ENCODE measurements around the gene SUPV3L1.

Gene SUPV3L1

GRCh38 chr10:69220507-69220906, 40.5 kb downstream of the SUPV3L1 start:
- no peaks in the 10 kb centered on the region for H3K36me3 ChIP-seq
- no peak overlapping the region for H3K4me3 ChIP-seq (ENCODE audit: low read depth, low read length)
- H3K27me3 ChIP-seq (ENCODE audit: insufficient read depth, low read depth, severe bottlenecking): no peaks in the 10 kb centered on the region
- no peak for DNase-seq
- no peak overlapping the region for H3K27ac ChIP-seq
- H3K9me3 ChIP-seq (ENCODE audit: severe bottlenecking): no peaks in the 10 kb centered on the region
- TF ChIP-seq CTCF (IDR thresholded peaks at IDR 0.05; ENCODE audit: low read depth, low read length): no peak

DNA sequence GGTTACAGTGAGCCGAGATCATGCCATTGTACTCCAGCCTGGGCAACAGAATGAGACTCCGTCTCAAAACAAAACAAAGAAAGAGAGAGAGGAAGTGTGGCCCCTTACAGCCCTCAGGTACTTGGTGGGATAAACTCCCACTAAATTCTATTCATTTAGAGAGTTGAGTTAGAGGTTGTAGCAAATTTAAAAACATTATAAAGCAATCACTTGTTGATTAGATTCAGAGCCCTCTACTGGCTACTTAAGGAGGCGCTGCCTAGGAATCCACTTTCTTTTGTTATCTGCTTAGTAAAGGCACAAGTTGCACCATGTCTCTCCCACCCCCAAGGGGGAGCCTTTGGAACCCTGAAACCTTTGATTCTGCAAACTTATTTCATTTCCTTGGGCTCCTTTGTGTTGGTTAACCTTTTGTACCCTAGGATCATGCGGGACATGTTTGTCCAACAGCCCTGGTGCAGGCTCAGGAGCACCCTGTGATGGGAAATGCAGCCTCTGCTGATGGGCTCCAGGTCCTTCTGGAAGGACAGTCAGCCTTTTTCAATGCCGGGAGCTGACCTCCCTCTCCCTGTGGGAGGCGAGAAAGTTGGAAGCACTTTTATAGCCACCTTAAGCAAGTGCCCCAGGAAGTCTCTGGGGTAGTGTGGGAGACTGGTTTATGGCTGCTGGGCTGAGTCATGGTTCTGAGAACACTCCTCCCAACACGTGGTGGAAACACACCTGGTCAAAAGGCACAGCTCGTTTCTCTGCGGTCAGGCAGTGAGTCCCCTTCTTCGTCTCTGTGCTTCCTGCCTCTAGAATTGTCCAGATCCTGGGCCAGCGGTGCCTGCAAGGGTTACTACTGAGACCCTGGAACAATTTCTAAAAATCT, 42.4 kb downstream of the SUPV3L1 start:
- peak; percentile 59 for DNase-seq
- Histone ChIP-seq H3K4me3 (ENCODE audit: low read depth, low read length) (no peak overlapping the region), H3K36me3 (no peaks in the 10 kb centered on the region), H3K27me3 (ENCODE audit: insufficient read depth, low read depth, severe bottlenecking) (no peaks in the 10 kb centered on the region), H3K9me3 (ENCODE audit: severe bottlenecking) (no peaks in the 10 kb centered on the region), H3K27ac (no peak overlapping the region)
- peak; percentile 61 for TF ChIP-seq CTCF (IDR thresholded peaks at IDR 0.05; ENCODE audit: low read depth, low read length)

DNA sequence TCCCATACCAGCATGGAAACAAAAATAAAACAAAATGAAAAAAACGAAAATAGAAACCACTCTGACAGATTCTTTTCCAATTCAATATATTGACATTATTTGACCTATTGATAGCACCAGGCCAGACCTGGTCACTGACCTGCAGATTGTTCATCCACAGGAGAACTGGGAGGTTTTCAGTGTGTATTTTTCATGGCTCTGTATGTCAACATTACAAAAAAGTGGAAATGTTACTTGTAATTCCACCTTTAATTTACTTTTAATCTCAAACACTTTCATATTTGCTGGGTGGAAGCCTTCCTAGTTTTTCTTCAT, 43.0 kb downstream of the SUPV3L1 start:
- no peak overlapping the region for H3K4me3 ChIP-seq (ENCODE audit: low read depth, low read length)
- H3K9me3 ChIP-seq (ENCODE audit: severe bottlenecking): no peaks in the 10 kb centered on the region
- no peak overlapping the region for H3K27ac ChIP-seq
- no peaks in the 10 kb centered on the region for H3K36me3 ChIP-seq
- H3K27me3 ChIP-seq (ENCODE audit: insufficient read depth, low read depth, severe bottlenecking): no peaks in the 10 kb centered on the region
- no peak for DNase-seq
- TF ChIP-seq CTCF (IDR thresholded peaks at IDR 0.05; ENCODE audit: low read depth, low read length): no peak

- DNase-seq: no peak
- Histone ChIP-seq H3K27ac (no peak overlapping the region), H3K9me3 (ENCODE audit: severe bottlenecking) (no peaks in the 10 kb centered on the region), H3K36me3 (no peaks in the 10 kb centered on the region), H3K27me3 (ENCODE audit: insufficient read depth, low read depth, severe bottlenecking) (no peaks in the 10 kb centered on the region), H3K4me3 (ENCODE audit: low read depth, low read length) (no peak overlapping the region)
- TF ChIP-seq CTCF (IDR thresholded peaks at IDR 0.05; ENCODE audit: low read depth, low read length): no peak
Measured at GRCh38 chr10:69224862-69225657, 45.0 kb downstream of the SUPV3L1 start.

DNA sequence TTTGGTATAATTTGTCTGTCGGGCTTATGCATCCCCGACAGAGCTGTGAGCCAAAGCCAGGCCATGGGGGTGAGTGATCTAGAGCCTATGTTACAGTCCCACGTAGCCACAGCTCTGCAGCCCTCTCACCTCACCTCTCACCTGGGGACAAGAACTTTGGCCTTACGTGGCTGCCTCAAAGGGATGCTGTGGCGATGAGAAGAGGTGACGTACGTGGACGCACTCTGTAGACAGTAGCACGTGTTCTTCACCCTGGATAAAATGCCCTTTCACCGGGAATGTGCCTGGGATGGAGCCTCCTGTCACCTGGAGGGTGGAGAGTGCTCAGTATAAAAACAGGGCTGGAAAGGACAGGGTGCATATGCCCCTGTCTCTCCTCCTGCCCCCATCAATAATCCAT, 45.6 kb downstream of the SUPV3L1 start:
- H3K9me3 ChIP-seq (ENCODE audit: severe bottlenecking): no peaks in the 10 kb centered on the region
- H3K27ac ChIP-seq: no peak overlapping the region
- no peak overlapping the region for H3K4me3 ChIP-seq (ENCODE audit: low read depth, low read length)
- no peak for TF ChIP-seq CTCF (IDR thresholded peaks at IDR 0.05; ENCODE audit: low read depth, low read length)
- H3K36me3 ChIP-seq: no peaks in the 10 kb centered on the region
- no peak for DNase-seq
- no peaks in the 10 kb centered on the region for H3K27me3 ChIP-seq (ENCODE audit: insufficient read depth, low read depth, severe bottlenecking)

All from WERI-Rb-1 (cell line).